ENCODE results near the gene RNF222. TPM values are rescaled to one million over a fixed set of nuclear protein-coding genes. Genes with fewer than 3 reads are reported as not detected.

Gene RNF222
- total and polyA plus RNA-seq, 2 donors (not counting 1 experiment from before 2014, with no cell fraction given): not detected

GRCh38 chr17:8417806-8418205, 20.2 kb upstream of the RNF222 start:
- no peaks in the 10 kb centered on the region for H4K20me1 ChIP-seq (ENCODE audit: control insufficient read depth, extremely low read depth, insufficient read depth, low read length)
- no peaks in the 10 kb centered on the region for H3K9me3 ChIP-seq (ENCODE audit: control insufficient read depth, insufficient read depth, low read depth, low read length)
- TF ChIP-seq EZH2 (IDR thresholded peaks at IDR 0.05; ENCODE audit: low read length, missing control alignments) (no peak), CTCF (conservative IDR thresholded peaks at IDR 0.05 in 1 of 2, IDR thresholded peaks at IDR 0.05 in 1 of 2; ENCODE audit: low read depth in 1 of 2, low read length in 2 of 2) (no peak)
- H3K4me2 ChIP-seq (ENCODE audit: extremely low read depth, insufficient read depth, low read length): no peak overlapping the region
- no peak overlapping the region for H3K27ac ChIP-seq (ENCODE audit: insufficient read depth, low read length)
- no peak overlapping the region for H2AFZ ChIP-seq (ENCODE audit: low read length)
- no peaks in the 10 kb centered on the region for H3K36me3 ChIP-seq (ENCODE audit: control insufficient read depth, insufficient read depth, low read length)
- H3K27me3 ChIP-seq (ENCODE audit: control insufficient read depth, insufficient read depth, low read length): peaks cover 9% of the 10 kb centered on the region
- H3K9ac ChIP-seq (ENCODE audit: insufficient read depth, low read length): no peak overlapping the region
- no peak overlapping the region for H3K4me3 ChIP-seq (replicated peaks in 1 of 4; ENCODE audit: control extremely low read depth in 1 of 4, insufficient read depth in 1 of 4, low read depth in 3 of 4, low read length in 4 of 4)
- no peaks in the 10 kb centered on the region for H3K4me1 ChIP-seq (ENCODE audit: control insufficient read depth, extremely low read depth, insufficient read depth, low read length)
- no peak for DNase-seq (ENCODE audit: low read depth in 2 of 2)
- H3K79me2 ChIP-seq (ENCODE audit: control insufficient read depth, insufficient read depth, low read length): no peaks in the 10 kb centered on the region

GRCh38 chr17:8413938-8414337, 16.3 kb upstream of the RNF222 start:
- H3K36me3 ChIP-seq (ENCODE audit: control insufficient read depth, insufficient read depth, low read length): no peaks in the 10 kb centered on the region
- H3K9me3 ChIP-seq (ENCODE audit: control insufficient read depth, insufficient read depth, low read depth, low read length): no peaks in the 10 kb centered on the region
- no peaks in the 10 kb centered on the region for H4K20me1 ChIP-seq (ENCODE audit: control insufficient read depth, extremely low read depth, insufficient read depth, low read length)
- TF ChIP-seq EZH2 (IDR thresholded peaks at IDR 0.05; ENCODE audit: low read length, missing control alignments) (no peak), CTCF (conservative IDR thresholded peaks at IDR 0.05 in 1 of 2, IDR thresholded peaks at IDR 0.05 in 1 of 2; ENCODE audit: low read depth in 1 of 2, low read length in 2 of 2) (no peak)
- no peak for DNase-seq (ENCODE audit: low read depth in 2 of 2)
- no peak overlapping the region for H3K27ac ChIP-seq (ENCODE audit: insufficient read depth, low read length)
- H2AFZ ChIP-seq (ENCODE audit: low read length): no peak overlapping the region
- H3K27me3 ChIP-seq (ENCODE audit: control insufficient read depth, insufficient read depth, low read length): peaks cover 9% of the 10 kb centered on the region
- H3K79me2 ChIP-seq (ENCODE audit: control insufficient read depth, insufficient read depth, low read length): no peaks in the 10 kb centered on the region
- peaks cover 2% of the 10 kb centered on the region for H3K4me1 ChIP-seq (ENCODE audit: control insufficient read depth, extremely low read depth, insufficient read depth, low read length)
- H3K9ac ChIP-seq (ENCODE audit: insufficient read depth, low read length): no peak overlapping the region
- H3K4me3 ChIP-seq (replicated peaks in 1 of 4; ENCODE audit: control extremely low read depth in 1 of 4, insufficient read depth in 1 of 4, low read depth in 3 of 4, low read length in 4 of 4): no peak overlapping the region
- no peak overlapping the region for H3K4me2 ChIP-seq (ENCODE audit: extremely low read depth, insufficient read depth, low read length)

GRCh38 chr17:8413328-8413727, 15.7 kb upstream of the RNF222 start:
- H3K27me3 ChIP-seq (ENCODE audit: control insufficient read depth, insufficient read depth, low read length): peaks cover 9% of the 10 kb centered on the region
- H3K27ac ChIP-seq (ENCODE audit: insufficient read depth, low read length): no peak overlapping the region
- no peak overlapping the region for H3K4me2 ChIP-seq (ENCODE audit: extremely low read depth, insufficient read depth, low read length)
- H3K9me3 ChIP-seq (ENCODE audit: control insufficient read depth, insufficient read depth, low read depth, low read length): no peaks in the 10 kb centered on the region
- no peak overlapping the region for H3K9ac ChIP-seq (ENCODE audit: insufficient read depth, low read length)
- H3K36me3 ChIP-seq (ENCODE audit: control insufficient read depth, insufficient read depth, low read length): no peaks in the 10 kb centered on the region
- no peak overlapping the region for H2AFZ ChIP-seq (ENCODE audit: low read length)
- no peak overlapping the region for H3K4me3 ChIP-seq (replicated peaks in 1 of 4; ENCODE audit: control extremely low read depth in 1 of 4, insufficient read depth in 1 of 4, low read depth in 3 of 4, low read length in 4 of 4)
- H4K20me1 ChIP-seq (ENCODE audit: control insufficient read depth, extremely low read depth, insufficient read depth, low read length): no peaks in the 10 kb centered on the region
- DNase-seq (ENCODE audit: low read depth in 2 of 2): no peak
- peaks cover 2% of the 10 kb centered on the region for H3K4me1 ChIP-seq (ENCODE audit: control insufficient read depth, extremely low read depth, insufficient read depth, low read length)
- no peaks in the 10 kb centered on the region for H3K79me2 ChIP-seq (ENCODE audit: control insufficient read depth, insufficient read depth, low read length)
- TF ChIP-seq CTCF (conservative IDR thresholded peaks at IDR 0.05 in 1 of 2, IDR thresholded peaks at IDR 0.05 in 1 of 2; ENCODE audit: low read depth in 1 of 2, low read length in 2 of 2) (no peak), EZH2 (IDR thresholded peaks at IDR 0.05; ENCODE audit: low read length, missing control alignments) (no peak)

Measured in fibroblast of lung (primary cell).